Activated CD4-positive, alpha-beta T cell treated with anti-CD3 and anti-CD28 coated beads for 36 hours (primary cell): ENCODE data around the gene SDK2. TPM values are rescaled to one million over a fixed set of nuclear protein-coding genes. Genes with fewer than 3 reads are reported as not detected.

Source experiments
- ATAC-seq: fragments of 200-7000 bp; cut with Tn5 transposase; one replicate; pipeline ENCODE4 v1.10.0; 2021; ENCODE audit warnings: mild to moderate bottlenecking, moderate library complexity
- CTCF ChIA-PET: fragments of 350-600 bp; sonication (Branson Sonifier 250); formaldehyde crosslinking; loops from one replicate; lab custom pipeline; 2021; ENCODE audit warnings: antibody characterized with exemption; lab: Charles Lee
- POLR2A ChIA-PET: fragments of 350-600 bp; sonication (Branson Sonifier 250); formaldehyde crosslinking; loops from one replicate; lab custom pipeline; 2021; ENCODE audit warnings: antibody characterized with exemption, inconsistent platforms; lab: Charles Lee
- DNase-seq: peaks from one replicate; pipeline ENCODE4 v3.0.0-alpha.2; 2020
- H3K27ac Mint-ChIP-seq: one replicate; pipeline ENCODE4 v1.8.0; 2021; ENCODE audit warnings: mixed read lengths
- H3K27me3 Mint-ChIP-seq: one replicate; pipeline ENCODE4 v1.8.0; 2021; ENCODE audit warnings: mixed read lengths
- H3K36me3 Mint-ChIP-seq: one replicate; pipeline ENCODE4 v1.8.0; 2021; ENCODE audit warnings: low read depth, mixed read lengths
- H3K4me1 Mint-ChIP-seq: one replicate; pipeline ENCODE4 v1.8.0; 2021; ENCODE audit warnings: mixed read lengths
- H3K4me3 Mint-ChIP-seq: one replicate; pipeline ENCODE4 v1.8.0; 2021; ENCODE audit warnings: mild to moderate bottlenecking, moderate library complexity, mixed read lengths
- H3K9me3 Mint-ChIP-seq: one replicate; pipeline ENCODE4 v1.8.0; 2021; ENCODE audit warnings: low read depth, mixed read lengths
- intact Hi-C, 2 experiments: fragments of 100-400 bp; cut with DNase I in 1 of 2; cut with micrococcal nuclease in 1 of 2; formaldehyde crosslinking; loops; one replicate each; pipeline versions ENCODE4 v1.14.2 to v1.15.1; 2022 to 2024; cut with DNase I, micrococcal nuclease
- total RNA-seq, 2 experiments: library from RNA; stranded (reverse); gene quantifications; one replicate each; pipeline ENCODE4 v1.2.3, GENCODE V29; 2021

SDK2 gene
- total RNA-seq, 2 experiments from 2014 or later: 0.23 to 0.27 TPM

GRCh38 chr17:73679476-73679875, 35.2 kb upstream of the SDK2 start:
- H3K4me1 Mint-ChIP-seq: no peaks in the 10 kb centered on the region
- DNase-seq (no peak), ATAC-seq (no peak)
- POLR2A ChIA-PET: no interaction called here
- peaks cover 4% of the 10 kb centered on the region for H3K36me3 Mint-ChIP-seq
- no peak overlapping the region for H3K27ac Mint-ChIP-seq
- peaks cover 7% of the 10 kb centered on the region for H3K27me3 Mint-ChIP-seq
- H3K9me3 Mint-ChIP-seq: peaks cover 11% of the 10 kb centered on the region
- intact Hi-C loops: no loop called here
- CTCF ChIA-PET: interaction anchor here (0.6 kb wide), 2 partner anchors 35 to 136 kb away, joined by 3 read pairs; no protein-coding TSS in a partner anchor
- H3K4me3 Mint-ChIP-seq: no peak overlapping the region

DNA sequence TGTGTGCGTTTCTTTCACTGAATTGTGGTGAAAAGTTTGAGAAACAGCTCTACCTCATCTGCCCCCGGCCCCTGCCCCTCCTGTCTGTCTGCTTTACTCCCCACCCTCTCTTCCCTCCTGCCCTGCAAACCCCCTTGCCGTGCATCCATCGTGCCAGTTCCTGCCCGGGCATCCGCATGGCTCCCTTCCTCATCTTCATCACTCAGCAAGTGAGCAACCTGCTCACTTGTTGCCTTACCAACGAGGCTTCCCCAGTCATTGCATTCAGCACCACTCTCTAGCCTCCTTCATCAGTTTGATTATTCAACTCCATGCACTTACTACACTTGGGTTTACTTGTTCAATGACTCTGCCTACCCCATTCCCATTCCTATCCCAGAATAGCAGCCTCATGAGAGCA, 34.8 kb upstream of the SDK2 start:
- no peak overlapping the region for H3K4me3 Mint-ChIP-seq
- intact Hi-C loops: no loop called here
- POLR2A ChIA-PET: no interaction called here
- H3K27me3 Mint-ChIP-seq: peaks cover 9% of the 10 kb centered on the region
- no peaks in the 10 kb centered on the region for H3K4me1 Mint-ChIP-seq
- DNase-seq (no peak), ATAC-seq (no peak)
- H3K36me3 Mint-ChIP-seq: peaks cover 4% of the 10 kb centered on the region
- no peak overlapping the region for H3K27ac Mint-ChIP-seq
- H3K9me3 Mint-ChIP-seq: peaks cover 11% of the 10 kb centered on the region
- CTCF ChIA-PET: interaction anchor here (0.6 kb wide), 1 partner anchor 34 kb away, joined by 3 read pairs; no protein-coding TSS in a partner anchor

DNA sequence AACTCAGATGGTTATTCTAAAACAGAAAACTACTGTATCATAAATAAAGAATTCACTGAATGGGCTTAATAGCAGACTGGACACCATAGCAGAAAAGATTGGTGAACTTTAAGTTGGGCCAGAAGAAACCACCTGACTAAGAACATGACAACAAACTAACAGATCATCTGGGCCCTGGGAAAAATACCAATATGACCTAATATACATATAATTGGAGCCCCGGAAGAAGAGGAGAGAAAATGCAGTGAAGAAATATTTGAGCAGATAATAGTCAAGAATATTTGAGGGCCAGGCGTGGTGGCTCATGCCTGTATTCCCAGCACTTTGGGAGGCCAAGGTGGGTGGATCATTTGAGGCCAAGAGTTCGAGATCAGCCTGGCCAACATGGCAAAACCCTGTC, 25.5 kb upstream of the SDK2 start:
- ChIA-PET POLR2A (no interaction called here), CTCF (no interaction called here)
- Mint-ChIP-seq H3K36me3 (no peaks in the 10 kb centered on the region), H3K4me1 (peaks cover 20% of the 10 kb centered on the region), H3K27me3 (peaks cover 2% of the 10 kb centered on the region), H3K9me3 (peaks cover 10% of the 10 kb centered on the region), H3K27ac (no peak overlapping the region), H3K4me3 (no peak overlapping the region)
- DNase-seq: no peak
- intact Hi-C loops: no loop called here
- ATAC-seq: no peak

- POLR2A ChIA-PET: interaction anchor here (0.6 kb wide), 1 partner anchor 25 kb away, joined by 3 read pairs; no protein-coding TSS in a partner anchor
- intact Hi-C loops: no loop called here
- Mint-ChIP-seq H3K4me1 (peaks cover 20% of the 10 kb centered on the region), H3K9me3 (peaks cover 10% of the 10 kb centered on the region), H3K36me3 (no peaks in the 10 kb centered on the region), H3K4me3 (no peak overlapping the region), H3K27me3 (no peaks in the 10 kb centered on the region), H3K27ac (peak overlapping the region; percentile 17)
- CTCF ChIA-PET: interaction anchor here (0.7 kb wide), 1 partner anchor 11 kb away, joined by 3 read pairs; no protein-coding TSS in a partner anchor
- DNase-seq: peak; percentile 18
- peak; percentile 76 for ATAC-seq
These were observed 23.1 kb upstream of the SDK2 start for GRCh38 chr17:73667181-73667959.

DNA sequence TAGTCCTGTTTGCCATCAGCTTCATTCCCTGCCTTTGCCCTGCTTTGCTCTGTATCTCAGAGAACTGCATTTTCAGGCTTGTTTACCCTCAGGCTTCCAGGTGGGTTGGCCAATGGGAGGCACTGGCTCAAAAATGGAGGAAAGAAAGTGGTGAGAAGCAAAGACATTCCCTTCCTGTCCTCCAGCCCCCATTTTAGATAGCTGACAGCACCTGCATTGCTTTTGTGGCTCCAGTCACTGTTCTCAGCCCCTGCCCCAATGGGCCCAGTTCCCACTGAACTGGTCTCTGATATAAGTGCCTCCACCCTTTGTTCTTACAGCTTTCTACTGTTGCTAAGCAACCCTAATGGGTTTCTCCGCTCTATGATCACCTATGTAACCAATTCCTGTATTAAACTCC, 19.4 kb upstream of the SDK2 start:
- Mint-ChIP-seq H3K9me3 (no peaks in the 10 kb centered on the region), H3K4me1 (peaks cover 20% of the 10 kb centered on the region), H3K36me3 (no peaks in the 10 kb centered on the region), H3K4me3 (no peak overlapping the region), H3K27me3 (no peaks in the 10 kb centered on the region), H3K27ac (no peak overlapping the region)
- ATAC-seq: no peak
- intact Hi-C loops: no loop called here
- DNase-seq: no peak
- ChIA-PET CTCF (no interaction called here), POLR2A (no interaction called here)

DNA sequence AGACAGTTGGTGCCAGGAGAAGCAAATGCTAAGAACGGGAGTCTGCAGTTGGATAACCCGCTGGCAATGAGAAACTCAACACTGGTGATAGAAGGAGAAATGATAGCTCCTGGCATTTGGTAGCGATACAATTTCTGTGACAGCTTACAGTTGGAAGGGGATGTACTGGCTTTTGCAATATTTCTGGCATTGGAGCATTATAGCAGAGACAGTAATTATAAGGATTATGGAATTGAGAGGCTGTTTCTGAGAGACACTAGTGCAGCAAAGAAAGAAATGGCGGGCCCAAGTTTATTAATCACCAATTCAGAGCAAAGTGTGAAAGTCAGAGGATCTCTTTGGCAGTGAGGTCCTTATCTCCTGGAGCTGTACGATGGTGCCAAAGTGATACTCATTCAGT, 16.1 kb upstream of the SDK2 start:
- H3K36me3 Mint-ChIP-seq: no peaks in the 10 kb centered on the region
- CTCF ChIA-PET: no interaction called here
- H3K4me1 Mint-ChIP-seq: no peaks in the 10 kb centered on the region
- POLR2A ChIA-PET: no interaction called here
- H3K27ac Mint-ChIP-seq: no peak overlapping the region
- DNase-seq: no peak
- intact Hi-C loops: no loop called here
- no peak overlapping the region for H3K4me3 Mint-ChIP-seq
- no peak for ATAC-seq
- no peaks in the 10 kb centered on the region for H3K27me3 Mint-ChIP-seq
- H3K9me3 Mint-ChIP-seq: no peaks in the 10 kb centered on the region

DNA sequence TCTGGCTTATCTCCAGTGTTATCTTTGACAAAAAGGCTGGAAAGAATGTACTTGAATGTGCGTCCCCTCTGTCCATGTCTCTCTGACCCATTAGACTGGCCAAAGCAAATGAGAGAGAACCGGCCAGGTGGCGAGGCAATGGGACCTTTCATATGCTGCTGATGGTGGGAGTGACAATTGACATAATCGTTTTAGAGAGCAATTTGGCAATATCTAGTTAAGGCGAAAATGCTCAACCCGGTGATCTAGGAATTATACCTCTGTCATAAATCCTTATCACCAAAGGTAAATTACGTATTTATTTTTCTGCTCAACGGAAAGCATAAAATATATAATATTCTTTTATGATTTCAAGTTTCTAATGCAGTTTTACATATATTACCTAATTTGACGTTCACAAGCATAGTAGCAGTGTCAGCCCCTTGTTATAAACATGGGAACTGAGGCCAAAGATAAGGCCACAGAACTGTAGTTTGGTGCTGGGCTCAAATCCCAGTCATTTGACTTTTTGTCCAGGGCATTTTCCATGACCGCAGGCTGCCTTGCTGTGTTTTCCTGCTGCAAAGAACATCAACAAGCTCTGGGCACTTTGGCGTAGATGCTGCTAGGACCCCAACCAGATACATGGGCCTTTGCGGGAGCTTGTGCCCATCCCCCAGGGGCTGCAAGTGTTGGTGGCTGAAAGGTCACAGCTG, 14.7 kb upstream of the SDK2 start:
- intact Hi-C loops: no loop called here
- ATAC-seq (no peak), DNase-seq (no peak)
- Mint-ChIP-seq H3K4me1 (no peaks in the 10 kb centered on the region), H3K36me3 (no peaks in the 10 kb centered on the region), H3K27me3 (no peaks in the 10 kb centered on the region), H3K4me3 (no peak overlapping the region), H3K9me3 (peaks cover 10% of the 10 kb centered on the region), H3K27ac (no peak overlapping the region)
- ChIA-PET POLR2A (no interaction called here), CTCF (interaction anchor here (0.7 kb wide), 1 partner anchor 41 kb away, joined by 3 read pairs; no protein-coding TSS in a partner anchor)

- POLR2A ChIA-PET: no interaction called here
- no peaks in the 10 kb centered on the region for H3K27me3 Mint-ChIP-seq
- peaks cover 13% of the 10 kb centered on the region for H3K9me3 Mint-ChIP-seq
- DNase-seq (peak; percentile 48), ATAC-seq (no peak)
- no peak overlapping the region for H3K27ac Mint-ChIP-seq
- no peaks in the 10 kb centered on the region for H3K4me1 Mint-ChIP-seq
- CTCF ChIA-PET: interaction anchor here (1.2 kb wide), 1 partner anchor 184 kb away, joined by 3 read pairs; no protein-coding TSS in a partner anchor
- H3K36me3 Mint-ChIP-seq: no peaks in the 10 kb centered on the region
- no peak overlapping the region for H3K4me3 Mint-ChIP-seq
- intact Hi-C loops: no loop called here
These were observed 13.3 kb upstream of the SDK2 start for GRCh38 chr17:73657473-73658116.

DNA sequence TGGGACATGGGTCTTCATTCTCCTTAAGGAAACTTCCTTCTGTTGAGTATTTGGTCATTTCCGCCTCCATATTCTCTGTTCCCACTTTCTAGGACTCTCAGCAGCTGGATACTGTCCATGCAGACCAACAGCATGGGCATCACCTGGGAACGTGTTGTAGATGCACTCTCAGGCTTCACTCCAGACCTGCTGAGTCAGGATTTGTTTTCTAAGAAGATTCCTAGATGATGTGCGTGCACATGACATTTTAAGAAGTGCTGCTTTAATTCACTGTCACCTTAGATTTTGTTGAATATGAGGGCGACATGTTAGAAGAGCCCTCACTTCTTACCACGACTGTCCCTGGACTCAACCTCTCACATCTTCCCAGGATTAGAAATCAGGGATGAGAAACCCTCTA, 10.0 kb upstream of the SDK2 start:
- Mint-ChIP-seq H3K4me1 (no peaks in the 10 kb centered on the region), H3K4me3 (no peak overlapping the region), H3K36me3 (no peaks in the 10 kb centered on the region), H3K27ac (no peak overlapping the region), H3K9me3 (peaks cover 13% of the 10 kb centered on the region), H3K27me3 (no peaks in the 10 kb centered on the region)
- intact Hi-C loops: no loop called here
- ATAC-seq (no peak), DNase-seq (no peak)
- POLR2A ChIA-PET: no interaction called here
- CTCF ChIA-PET: interaction anchor here (0.6 to 1.2 kb wide), 3 partner anchors 68 to 223 kb away, joined by 3 read pairs; no protein-coding TSS in a partner anchor

DNA sequence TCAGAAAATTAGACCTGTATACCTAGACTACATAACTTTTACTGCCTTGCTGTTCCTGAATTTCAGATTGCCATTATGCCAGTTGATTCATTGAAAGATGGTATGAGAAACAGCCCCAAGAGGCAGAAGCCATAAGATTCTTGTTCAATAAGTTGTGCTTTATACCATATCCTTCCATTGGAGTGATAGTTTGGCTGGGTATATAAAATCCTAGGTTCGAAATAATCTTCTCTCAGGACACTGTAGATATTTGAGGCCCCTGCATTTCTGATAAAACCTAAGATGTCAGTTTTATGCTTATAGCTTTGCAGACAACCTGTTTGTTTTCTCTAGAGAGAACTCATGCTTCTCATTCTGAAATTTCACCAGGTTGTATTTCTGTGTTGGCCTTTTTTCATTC, 9.6 kb upstream of the SDK2 start:
- no peak overlapping the region for H3K4me3 Mint-ChIP-seq
- H3K27me3 Mint-ChIP-seq: no peaks in the 10 kb centered on the region
- CTCF ChIA-PET: interaction anchor here (0.6 to 1.2 kb wide), 2 partner anchors 68 to 143 kb away, joined by 3 read pairs; no protein-coding TSS in a partner anchor
- H3K27ac Mint-ChIP-seq: no peak overlapping the region
- DNase-seq (no peak), ATAC-seq (no peak)
- no peaks in the 10 kb centered on the region for H3K36me3 Mint-ChIP-seq
- POLR2A ChIA-PET: no interaction called here
- intact Hi-C loops: loop anchor here in 1 of 2 experiments (2.0 kb wide), 1 partner anchor 57 kb away; no protein-coding TSS in a partner anchor
- peaks cover 13% of the 10 kb centered on the region for H3K9me3 Mint-ChIP-seq
- no peaks in the 10 kb centered on the region for H3K4me1 Mint-ChIP-seq

DNA sequence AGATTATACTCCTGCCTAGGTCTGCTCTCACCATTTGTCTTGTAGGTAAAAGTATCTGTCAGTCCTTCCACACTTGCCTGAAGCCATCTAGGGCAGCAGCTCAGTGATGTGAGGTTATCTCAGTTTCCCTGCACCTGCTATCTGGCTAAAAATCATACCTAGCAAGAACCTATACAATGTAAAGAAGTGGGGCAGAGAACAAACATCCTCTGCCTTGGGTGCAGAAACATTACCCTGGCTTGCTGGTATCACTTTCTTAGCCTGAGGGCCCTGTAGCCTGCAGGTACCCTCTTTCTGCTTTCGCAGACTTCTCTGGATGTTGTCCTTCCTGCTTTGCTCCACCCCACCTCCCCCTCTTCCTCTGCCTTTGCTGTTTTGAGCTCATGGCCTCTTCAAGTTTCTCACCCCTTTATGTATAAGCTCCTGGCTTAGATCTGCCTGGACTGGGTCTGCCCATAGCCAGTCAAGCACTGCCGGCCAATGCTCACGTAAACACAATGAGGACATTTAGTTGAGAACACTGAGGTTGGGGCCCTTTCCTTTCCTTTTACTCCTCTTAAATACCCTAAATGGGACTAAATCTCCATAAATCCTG, 8.7 kb upstream of the SDK2 start:
- Mint-ChIP-seq H3K4me1 (no peaks in the 10 kb centered on the region), H3K4me3 (no peak overlapping the region), H3K9me3 (peaks cover 13% of the 10 kb centered on the region), H3K27me3 (no peaks in the 10 kb centered on the region), H3K36me3 (no peaks in the 10 kb centered on the region), H3K27ac (no peak overlapping the region)
- no peak for DNase-seq
- POLR2A ChIA-PET: no interaction called here
- intact Hi-C loops: loop anchor here in 1 of 2 experiments (2.0 kb wide), 1 partner anchor 58 kb away; no protein-coding TSS in a partner anchor
- ATAC-seq: no peak
- CTCF ChIA-PET: no interaction called here
